ENCODE measurements around the gene STARD7.
"Not testable (repeated sequence)": the region's sequence is repeated elsewhere in the genome, so short reads cannot be mapped to it uniquely, and the experiment has no call there.

Gene STARD7

DNA sequence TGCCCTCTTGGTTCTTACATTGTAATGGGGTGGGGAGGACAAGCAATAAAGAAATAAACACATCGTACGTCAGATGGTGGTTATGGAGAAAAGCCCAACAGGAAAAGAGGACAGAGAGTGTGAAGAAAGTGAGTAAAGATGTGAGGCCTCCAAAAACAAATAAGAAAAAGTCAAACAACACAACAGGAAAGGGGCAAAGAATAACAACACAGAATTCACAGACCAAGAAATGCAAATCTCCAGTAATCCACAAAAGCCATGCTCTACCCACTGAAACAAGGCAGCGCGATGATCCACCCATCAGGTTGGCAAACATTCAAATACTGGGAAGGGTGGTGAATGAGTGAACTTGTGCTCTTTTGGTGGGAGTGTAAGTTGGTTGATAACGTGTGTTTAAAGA is 46.7 kb downstream of the STARD7 start:
- ChIA-PET CTCF (interaction anchor here (1.1 kb wide), 1 partner anchor 13 kb away, joined by 6 read pairs; no protein-coding TSS in a partner anchor), POLR2A (no interaction called here)
- TF ChIP-seq ARNT (IDR thresholded peaks at IDR 0.05) = no peak
- TF ChIP-seq, protein P1, sequence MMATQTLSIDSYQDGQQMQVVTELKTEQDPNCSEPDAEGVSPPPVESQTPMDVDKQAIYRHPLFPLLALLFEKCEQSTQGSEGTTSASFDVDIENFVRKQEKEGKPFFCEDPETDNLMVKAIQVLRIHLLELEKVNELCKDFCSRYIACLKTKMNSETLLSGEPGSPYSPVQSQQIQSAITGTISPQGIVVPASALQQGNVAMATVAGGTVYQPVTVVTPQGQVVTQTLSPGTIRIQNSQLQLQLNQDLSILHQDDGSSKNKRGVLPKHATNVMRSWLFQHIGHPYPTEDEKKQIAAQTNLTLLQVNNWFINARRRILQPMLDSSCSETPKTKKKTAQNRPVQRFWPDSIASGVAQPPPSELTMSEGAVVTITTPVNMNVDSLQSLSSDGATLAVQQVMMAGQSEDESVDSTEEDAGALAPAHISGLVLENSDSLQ (IDR thresholded peaks at IDR 0.05) = no peak
- TF ChIP-seq SUZ12 (IDR thresholded peaks at IDR 0.05) = no peak
- TF ChIP-seq ZNF384 (IDR thresholded peaks at IDR 0.05) = no peak
- TF ChIP-seq CTBP1 (IDR thresholded peaks at IDR 0.05; ENCODE audit: borderline replicate concordance) = no peak
- TF ChIP-seq FOXM1 (IDR thresholded peaks at IDR 0.05; ENCODE audit: borderline replicate concordance) = no peak
- no peak for TF ChIP-seq LEF1 (IDR thresholded peaks at IDR 0.05; ENCODE audit: borderline replicate concordance)
- no peak for TF ChIP-seq FOXK2 (IDR thresholded peaks at IDR 0.05)
- no peak for TF ChIP-seq HDGF (IDR thresholded peaks at IDR 0.05; ENCODE audit: borderline replicate concordance)
- DNase-seq (ENCODE audit: extremely low spot score) = no peak

DNA sequence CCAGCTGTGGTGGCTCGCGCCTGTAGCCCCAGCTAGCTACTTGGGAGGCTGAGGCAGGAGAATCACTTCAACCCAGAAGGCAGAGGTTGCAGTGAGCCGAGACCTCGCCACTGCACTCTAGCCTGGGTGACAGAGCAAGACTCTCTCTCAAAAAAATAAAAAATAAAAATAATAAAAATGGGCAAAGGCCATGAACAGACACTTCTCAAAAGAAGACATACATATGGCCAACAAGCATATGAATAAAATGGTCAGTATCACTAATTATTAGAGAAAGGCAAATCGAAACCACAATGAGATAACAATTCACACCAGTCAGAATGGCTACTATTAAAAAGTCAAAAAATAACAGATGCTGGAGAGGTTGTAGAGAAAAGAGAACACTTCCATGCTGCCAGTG is 48.3 kb downstream of the STARD7 start:
- POLR2A ChIA-PET; DNase-seq (ENCODE audit: extremely low spot score): not testable (repeated sequence)

DNA sequence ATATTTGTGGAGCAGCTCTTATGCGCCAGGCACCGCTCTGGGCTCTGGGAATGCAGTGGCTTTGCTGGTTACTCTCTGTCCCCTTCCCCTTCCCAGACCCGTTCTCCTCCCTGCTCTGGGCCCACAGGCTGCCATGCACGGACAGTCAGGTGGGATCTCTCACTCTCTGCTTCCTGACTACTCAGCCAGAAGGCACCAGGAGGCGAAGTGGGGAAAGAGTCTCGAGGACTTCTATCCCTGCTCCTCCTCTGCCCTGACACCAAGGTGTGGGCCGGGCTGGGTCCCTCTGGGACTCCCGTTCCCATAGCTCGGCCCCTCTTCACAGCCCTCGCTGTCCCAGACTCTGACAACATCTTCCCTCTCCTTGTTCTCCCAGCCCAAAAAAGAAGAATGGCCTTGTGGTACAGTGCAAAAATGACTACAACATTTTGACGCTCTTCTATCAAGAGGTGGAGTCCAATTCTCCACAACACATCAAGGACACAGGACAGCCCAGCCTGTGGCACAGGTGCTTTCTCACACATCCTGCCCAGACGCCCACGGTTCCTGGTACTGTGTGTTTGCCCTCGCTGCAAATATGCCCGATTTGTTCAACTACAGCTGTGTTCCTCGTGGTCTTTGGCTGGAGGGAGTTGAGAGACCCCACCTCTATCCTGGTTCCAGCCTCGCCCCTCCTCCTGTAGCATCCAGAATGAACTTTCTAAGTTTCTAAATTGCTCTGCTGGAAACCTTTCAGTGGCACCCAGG is 49.4 kb downstream of the STARD7 start:
- TF ChIP-seq BHLHE40 (IDR thresholded peaks at IDR 0.05; ENCODE audit: borderline replicate concordance) (no peak), TARDBP (IDR thresholded peaks at IDR 0.05) (no peak), ARNT (IDR thresholded peaks at IDR 0.05) (no peak), CTBP1 (IDR thresholded peaks at IDR 0.05; ENCODE audit: borderline replicate concordance) (no peak), L3MBTL2 (conservative IDR thresholded peaks at IDR 0.05) (no peak), SP1 (IDR thresholded peaks at IDR 0.05) (no peak), FOXM1 (IDR thresholded peaks at IDR 0.05; ENCODE audit: borderline replicate concordance) (no peak), NFRKB (IDR thresholded peaks at IDR 0.05) (no peak), SUZ12 (IDR thresholded peaks at IDR 0.05) (no peak), ELF4 (IDR thresholded peaks at IDR 0.05) (no peak), FOXA1 (IDR thresholded peaks at IDR 0.05) (no peak), ZNF384 (IDR thresholded peaks at IDR 0.05) (no peak), HDGF (IDR thresholded peaks at IDR 0.05; ENCODE audit: borderline replicate concordance) (no peak)
- no peak for DNase-seq (ENCODE audit: extremely low spot score)
- ChIA-PET CTCF (interaction anchor here (1.6 kb wide), 1 partner anchor 15 kb away, joined by 4 read pairs; no protein-coding TSS in a partner anchor), POLR2A (no interaction called here)

More for the DNA sequence above, 48.3 kb downstream of the STARD7 start:
- CTCF ChIA-PET = interaction anchor here (1.6 kb wide), 1 partner anchor 14 kb away, joined by 4 read pairs; no protein-coding TSS in a partner anchor

DNA sequence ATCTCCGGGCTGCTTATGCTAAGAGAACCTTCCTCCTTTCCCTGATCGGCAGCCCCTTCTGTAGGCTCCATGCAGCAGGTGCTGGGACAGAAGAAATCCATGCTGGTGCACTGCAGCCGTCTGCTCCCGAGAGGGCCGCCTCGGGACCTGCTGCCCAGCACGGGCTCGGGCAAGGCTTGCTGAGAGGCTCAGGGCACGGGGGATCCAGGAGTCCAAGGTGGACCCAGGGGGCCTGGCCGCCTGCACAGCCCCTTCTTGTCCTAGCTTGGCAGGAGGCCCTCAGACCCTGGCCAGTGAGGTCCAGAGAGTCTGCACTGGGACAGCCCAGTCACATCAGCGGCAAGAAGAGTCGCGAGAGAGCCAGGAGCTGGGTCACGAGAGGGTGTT is 50.1 kb downstream of the STARD7 start:
- TF ChIP-seq SUZ12 (IDR thresholded peaks at IDR 0.05) (no peak), FOXM1 (IDR thresholded peaks at IDR 0.05; ENCODE audit: borderline replicate concordance) (no peak), ARNT (IDR thresholded peaks at IDR 0.05) (no peak), NFRKB (IDR thresholded peaks at IDR 0.05) (no peak), L3MBTL2 (conservative IDR thresholded peaks at IDR 0.05) (no peak)
- no peak for DNase-seq (ENCODE audit: extremely low spot score)
- ChIA-PET CTCF (no interaction called here), POLR2A (no interaction called here)

DNA sequence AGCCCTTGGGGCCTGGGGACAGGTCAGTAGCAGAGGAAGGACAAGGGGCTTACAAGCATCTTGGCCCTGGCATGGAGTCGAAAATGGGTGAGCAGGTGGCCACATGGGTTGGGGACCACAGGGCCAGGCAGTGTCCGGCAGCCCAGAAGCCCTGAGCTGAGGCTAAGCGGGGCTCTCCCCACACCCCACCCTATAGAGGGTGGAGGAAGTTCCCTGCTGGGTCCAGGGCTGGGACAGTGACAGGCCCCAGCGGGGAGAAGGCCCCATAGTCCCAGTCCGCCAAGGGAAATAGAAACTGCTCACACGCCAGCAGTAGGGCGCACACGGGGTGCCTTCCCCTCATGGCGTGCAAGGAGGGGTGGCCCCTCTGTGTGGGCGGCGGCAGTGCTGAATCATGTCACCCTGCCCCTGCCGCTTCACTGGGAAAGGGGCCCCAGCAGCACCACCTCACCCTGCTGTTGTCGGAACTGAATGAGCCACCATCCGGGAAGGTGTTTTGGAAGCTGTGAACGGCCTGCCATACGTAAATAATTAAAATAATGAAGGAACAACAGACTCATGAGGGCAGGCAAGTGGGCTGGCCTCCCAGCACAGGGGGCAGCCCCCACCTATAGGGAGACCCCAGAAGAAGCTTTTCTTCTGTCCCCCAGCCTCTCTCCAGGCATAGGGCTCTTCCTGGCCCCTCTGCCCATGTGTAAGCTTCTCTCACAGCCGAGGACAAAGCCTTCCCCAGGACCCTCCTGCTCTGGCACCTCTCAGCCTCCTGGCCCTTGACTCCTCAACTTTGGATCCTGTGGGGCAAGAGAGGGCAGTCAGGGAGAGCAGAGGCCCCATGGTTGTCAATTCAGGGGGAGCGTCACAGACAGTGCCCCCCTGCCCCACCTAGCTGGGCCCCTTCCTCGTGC is 50.7 kb downstream of the STARD7 start:
- DNase-seq (ENCODE audit: extremely low spot score) = no peak
- ChIA-PET CTCF (no interaction called here), POLR2A (no interaction called here)
- no peak for TF ChIP-seq LEF1 (IDR thresholded peaks at IDR 0.05; ENCODE audit: borderline replicate concordance)
- TF ChIP-seq ZNF384 (IDR thresholded peaks at IDR 0.05) = no peak
- TF ChIP-seq FOXK2 (IDR thresholded peaks at IDR 0.05) = no peak
- TF ChIP-seq ELF4 (IDR thresholded peaks at IDR 0.05) = no peak
- TF ChIP-seq FOXA1 (IDR thresholded peaks at IDR 0.05) = no peak
- no peak for TF ChIP-seq HDGF (IDR thresholded peaks at IDR 0.05; ENCODE audit: borderline replicate concordance)
- no peak for TF ChIP-seq TARDBP (IDR thresholded peaks at IDR 0.05)
- TF ChIP-seq ARNT (IDR thresholded peaks at IDR 0.05) = no peak
- TF ChIP-seq CTBP1 (IDR thresholded peaks at IDR 0.05; ENCODE audit: borderline replicate concordance) = no peak
- TF ChIP-seq SP1 (IDR thresholded peaks at IDR 0.05) = no peak
- TF ChIP-seq, protein P1 (IDR thresholded peaks at IDR 0.05) = no peak

DNA sequence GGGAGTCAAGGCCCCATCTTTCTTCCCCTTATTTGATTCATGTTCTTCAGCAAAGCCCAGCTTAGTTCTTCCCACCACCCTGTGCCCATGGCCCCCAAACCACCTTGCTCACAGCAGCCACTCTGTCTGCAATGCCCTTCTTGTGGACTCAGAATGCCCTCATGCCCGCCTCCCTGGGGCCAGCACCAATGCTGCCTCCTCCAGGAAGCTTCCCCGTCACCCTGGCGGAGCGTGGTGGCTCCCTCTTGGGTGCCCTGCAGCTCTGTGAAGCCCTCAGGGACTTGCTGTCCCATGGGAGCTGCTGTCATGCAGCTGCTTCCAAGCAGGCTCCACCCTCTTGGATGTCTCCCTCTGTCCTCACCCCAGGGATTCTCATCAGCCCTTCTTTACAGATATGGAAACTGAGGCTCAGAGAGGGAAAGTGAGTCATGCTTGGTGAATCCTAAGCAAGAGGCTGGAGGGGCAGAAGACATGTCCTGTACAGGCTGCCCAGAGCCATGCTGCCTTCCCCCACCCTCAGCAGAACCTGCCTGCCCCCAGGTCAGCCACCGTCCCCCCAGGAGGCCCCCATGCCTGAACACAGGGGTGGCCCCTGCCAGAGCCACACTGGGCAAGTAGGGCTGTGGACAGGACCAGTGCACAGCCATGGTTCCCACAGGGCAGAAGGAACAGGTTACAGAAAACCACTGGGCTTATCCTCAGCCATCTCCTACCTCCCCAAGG is 51.5 kb downstream of the STARD7 start:
- TF ChIP-seq ELF4 (IDR thresholded peaks at IDR 0.05) = no peak
- TF ChIP-seq ARNT (IDR thresholded peaks at IDR 0.05) = no peak
- no peak for TF ChIP-seq HDGF (IDR thresholded peaks at IDR 0.05; ENCODE audit: borderline replicate concordance)
- no peak for TF ChIP-seq LEF1 (IDR thresholded peaks at IDR 0.05; ENCODE audit: borderline replicate concordance)
- no peak for TF ChIP-seq NFRKB (IDR thresholded peaks at IDR 0.05)
- TF ChIP-seq L3MBTL2 (conservative IDR thresholded peaks at IDR 0.05) = no peak
- TF ChIP-seq FOXA1 (IDR thresholded peaks at IDR 0.05) = no peak
- TF ChIP-seq FOXM1 (IDR thresholded peaks at IDR 0.05; ENCODE audit: borderline replicate concordance) = no peak
- TF ChIP-seq ZNF384 (IDR thresholded peaks at IDR 0.05) = no peak
- TF ChIP-seq SP1 (IDR thresholded peaks at IDR 0.05) = no peak
- TF ChIP-seq, protein P1 (IDR thresholded peaks at IDR 0.05) = no peak
- TF ChIP-seq BHLHE40 (IDR thresholded peaks at IDR 0.05; ENCODE audit: borderline replicate concordance) = no peak
- no peak for TF ChIP-seq FOXK2 (IDR thresholded peaks at IDR 0.05)
- TF ChIP-seq SUZ12 (IDR thresholded peaks at IDR 0.05) = no peak
- CTCF ChIA-PET = interaction anchor here (0.7 kb wide), 1 partner anchor 110 kb away, joined by 5 read pairs; no protein-coding TSS in a partner anchor
- POLR2A ChIA-PET = no interaction called here
- no peak for DNase-seq (ENCODE audit: extremely low spot score)
